Measurements from ENCODE around the gene FAM234A.

DNA sequence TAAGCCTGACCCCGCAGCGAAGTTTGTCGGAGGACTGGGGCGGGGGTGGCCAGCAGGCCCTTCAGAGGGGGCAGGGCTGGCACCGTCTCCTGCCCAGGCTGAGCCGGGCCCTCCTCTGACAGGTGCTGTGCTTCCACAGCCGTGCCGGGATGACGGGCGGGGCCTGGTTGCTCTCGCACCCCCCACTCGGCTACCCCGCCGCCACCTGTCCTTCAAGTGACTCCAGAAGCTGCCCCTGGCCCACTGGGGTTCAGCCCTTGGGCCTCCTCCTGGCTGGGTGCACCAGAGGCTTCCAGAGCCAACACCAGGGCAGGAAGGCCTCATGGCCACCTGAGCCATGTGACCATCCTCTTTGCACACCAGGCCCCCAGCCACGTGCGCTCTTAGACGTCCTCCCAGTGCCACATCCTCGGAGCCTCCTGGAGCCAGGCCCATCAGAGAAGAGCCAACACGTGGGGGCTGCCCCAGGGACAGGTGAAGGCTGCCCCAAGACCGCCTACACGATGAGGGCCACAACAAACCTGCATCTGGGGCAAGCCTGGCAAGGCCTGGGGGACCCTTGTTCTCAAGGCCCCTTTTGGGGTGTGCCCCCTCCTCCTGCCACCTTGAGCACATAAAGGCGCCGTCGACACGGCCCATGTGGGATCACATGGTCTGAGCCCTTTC, 55.5 kb downstream of the FAM234A start:
- TF ChIP-seq JUN (IDR thresholded peaks at IDR 0.05; ENCODE audit: borderline replicate concordance, insufficient read depth, insufficient read length, low read depth) (no peak), FOS (IDR thresholded peaks at IDR 0.05; ENCODE audit: borderline replicate concordance, insufficient read depth, low read length) (no peak), CTCF (IDR thresholded peaks at IDR 0.05; ENCODE audit: extremely low read depth in 1 of 2, insufficient read depth in 1 of 2, low read depth in 1 of 2, low read length in 2 of 2) (no peak)

All from endothelial cell of umbilical vein (primary cell).